Frontal cortex (tissue), 4 donors: ENCODE measurements around the gene ZNF730. TPM values are rescaled to one million over a fixed set of nuclear protein-coding genes. Genes with fewer than 3 reads are reported as not detected.
"Not testable (repeated sequence)": the region's sequence is repeated elsewhere in the genome, so short reads cannot be mapped to it uniquely, and the experiment has no call there.

Experiments used
- DNase-seq, 2 donors: peaks; one replicate each; pipeline ENCODE4 v3.0.0; 2012; ENCODE audit warnings: low spot score in 2 of 2
- FAIRE-seq: peaks from 2 replicates; lab custom pipeline; 2012; peaks lifted over from hg19 to GRCh38; lab: Jason Lieb, UNC
- total RNA-seq: library from RNA; depleted of rRNA; stranded (reverse); fragments of >200 nt; gene quantifications from one replicate; pipeline ENCODE4 v1.2.3, GENCODE V29; 2014
- donor health status: control.
- donor health status: control.
- donor health status: control.

Gene ZNF730
- 25.3 TPM for total RNA-seq

GRCh38 chr19:23116802-23117571 is at the start of gene ZNF730:
ZNF730 (plus strand) TSS chr19:23117025; CDS start chr19:23117174, 149 bp downstream.
- no peak for FAIRE-seq
- peak; percentile 3 to 54 for DNase-seq

GRCh38 chr19:23070353-23071146 is 46.3 kb upstream of the ZNF730 start:
- FAIRE-seq (no peak), DNase-seq (peak in 1 of 2 donors; percentile 27)

GRCh38 chr19:23071147-23071511 is 45.7 kb upstream of the ZNF730 start:
- DNase-seq (peak; percentile 22 to 24), FAIRE-seq (no peak)

- FAIRE-seq (no peak), DNase-seq (peak; percentile 29 to 44)
Measured at GRCh38 chr19:23075031-23075733, 41.6 kb upstream of the ZNF730 start.

- not testable (repeated sequence) for FAIRE-seq, DNase-seq
Measured at GRCh38 chr19:23077776-23078175, 39.0 kb upstream of the ZNF730 start.

- FAIRE-seq (no peak), DNase-seq (no peak)
Measured at GRCh38 chr19:23093832-23094231, 23.0 kb upstream of the ZNF730 start.

GRCh38 chr19:23095418-23095817 is 21.4 kb upstream of the ZNF730 start:
- FAIRE-seq, result no peak
- no peak for DNase-seq

- FAIRE-seq, result no peak
Measured at GRCh38 chr19:23098286-23098685, 18.5 kb upstream of the ZNF730 start.

GRCh38 chr19:23098988-23099387 is 17.8 kb upstream of the ZNF730 start:
- DNase-seq, result no peak
- no peak for FAIRE-seq

More at GRCh38 chr19:23098286-23098685, 18.5 kb upstream of the ZNF730 start:
- no peak for DNase-seq

GRCh38 chr19:23099966-23100365 is 16.9 kb upstream of the ZNF730 start:
- DNase-seq (no peak), FAIRE-seq (no peak)

- FAIRE-seq, result no peak
- no peak for DNase-seq
Measured at GRCh38 chr19:23101241-23101640, 15.6 kb upstream of the ZNF730 start.

- no peak for DNase-seq
- no peak for FAIRE-seq
Measured at GRCh38 chr19:23118400-23118799, 1.6 kb downstream of the ZNF730 start.

GRCh38 chr19:23134211-23134610 is 17.4 kb downstream of the ZNF730 start:
- not testable (repeated sequence) for DNase-seq, FAIRE-seq

- DNase-seq (no peak), FAIRE-seq (no peak)
Measured at GRCh38 chr19:23145617-23146415, 29.0 kb downstream of the ZNF730 start.

- FAIRE-seq (no peak), DNase-seq (no peak)
Measured at GRCh38 chr19:23160766-23161165, 43.9 kb downstream of the ZNF730 start.

GRCh38 chr19:23168286-23168685 is 51.5 kb downstream of the ZNF730 start:
- FAIRE-seq, result not testable (repeated sequence)

GRCh38 chr19:23183251-23183650 is 66.4 kb downstream of the ZNF730 start:
- no peak for FAIRE-seq

More at GRCh38 chr19:23168286-23168685, 51.5 kb downstream of the ZNF730 start:
- not testable (repeated sequence) for DNase-seq

GRCh38 chr19:23190341-23190740 is 73.5 kb downstream of the ZNF730 start:
- DNase-seq (no peak), FAIRE-seq (no peak)

More at GRCh38 chr19:23183251-23183650, 66.4 kb downstream of the ZNF730 start:
- no peak for DNase-seq
